Measurements from ENCODE around the gene MYO5B.

The MYO5B gene

DNA sequence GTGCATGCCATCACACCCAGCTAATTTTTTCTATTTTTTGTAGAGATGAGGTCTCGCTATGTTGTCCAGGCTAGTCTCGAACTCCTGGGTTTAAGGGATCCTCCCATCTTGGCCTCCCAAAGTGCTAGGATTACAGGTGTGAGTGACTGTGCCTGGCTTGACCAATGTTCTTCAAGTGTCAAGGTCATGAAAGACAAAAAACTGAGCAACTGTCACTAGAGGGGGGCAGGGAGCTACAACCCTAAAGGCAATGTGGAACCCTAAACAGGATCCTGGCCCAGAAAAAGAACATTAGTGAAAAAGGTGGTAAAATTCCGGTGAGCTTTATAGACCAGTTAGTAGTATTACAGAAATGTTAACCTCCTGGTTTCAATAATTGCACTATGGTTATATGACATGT, 7.3 kb downstream of the MYO5B start:
- no peak for DNase-seq

DNA sequence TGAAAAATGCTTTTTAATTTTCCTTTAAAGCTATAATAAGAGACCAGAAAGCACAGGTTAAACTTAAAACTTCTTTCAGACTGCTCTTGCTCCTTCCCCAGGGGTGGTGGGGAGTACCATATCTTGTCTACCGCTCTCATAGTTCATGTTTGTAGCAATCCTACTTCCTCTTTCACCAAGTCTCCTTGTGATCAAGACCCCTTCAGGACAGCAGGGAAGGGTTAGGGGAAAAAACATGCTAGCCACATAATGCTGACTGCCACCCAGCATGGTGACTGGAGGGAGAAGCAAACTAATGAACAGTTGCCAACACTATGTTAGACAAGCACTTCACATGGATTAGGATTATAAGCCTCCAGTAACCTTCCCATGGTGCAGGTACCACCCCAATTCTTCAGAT, 8.6 kb downstream of the MYO5B start:
- no peak for DNase-seq

DNA sequence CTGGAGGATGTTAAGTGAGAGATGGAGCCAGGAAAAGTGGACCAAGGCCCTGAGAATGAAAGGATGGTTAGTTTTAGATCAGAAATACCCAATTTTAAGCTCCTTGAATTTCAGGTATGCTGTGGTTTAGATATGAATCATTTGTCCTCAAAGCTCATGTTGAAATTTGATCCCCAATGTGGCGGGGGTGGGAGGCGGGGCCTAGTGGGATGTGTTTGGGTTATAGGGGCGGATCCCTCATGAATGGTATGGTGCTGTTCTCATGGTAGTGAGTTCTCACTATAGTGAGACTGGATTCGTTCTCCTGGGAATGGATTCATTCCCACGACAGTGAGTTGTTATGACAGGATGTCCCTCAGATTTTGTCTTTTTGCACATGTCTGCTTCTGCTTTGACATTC, 11.4 kb downstream of the MYO5B start:
- no peak for DNase-seq

- no peak for DNase-seq
These were observed 12.4 kb downstream of the MYO5B start for GRCh38 chr18:50182511-50182910.

DNA sequence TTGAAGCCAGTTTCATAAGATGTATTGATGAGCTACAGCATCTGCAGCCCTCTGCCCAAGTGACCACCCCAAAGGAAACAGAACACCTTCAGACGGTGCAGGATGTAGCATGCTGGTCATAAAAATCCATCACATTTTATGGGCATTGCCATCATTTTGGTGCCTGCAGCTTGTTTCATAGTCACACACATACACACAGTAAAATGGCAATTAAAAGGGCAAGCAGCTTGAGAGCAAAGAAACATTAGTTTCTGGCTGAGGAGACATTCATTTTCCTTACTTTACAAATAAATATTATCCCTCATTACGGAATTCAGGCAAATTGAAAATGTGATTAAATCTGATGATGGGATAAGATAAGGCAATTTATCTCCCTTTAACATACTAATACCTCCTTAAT, 13.4 kb downstream of the MYO5B start:
- DNase-seq, result no peak

DNA sequence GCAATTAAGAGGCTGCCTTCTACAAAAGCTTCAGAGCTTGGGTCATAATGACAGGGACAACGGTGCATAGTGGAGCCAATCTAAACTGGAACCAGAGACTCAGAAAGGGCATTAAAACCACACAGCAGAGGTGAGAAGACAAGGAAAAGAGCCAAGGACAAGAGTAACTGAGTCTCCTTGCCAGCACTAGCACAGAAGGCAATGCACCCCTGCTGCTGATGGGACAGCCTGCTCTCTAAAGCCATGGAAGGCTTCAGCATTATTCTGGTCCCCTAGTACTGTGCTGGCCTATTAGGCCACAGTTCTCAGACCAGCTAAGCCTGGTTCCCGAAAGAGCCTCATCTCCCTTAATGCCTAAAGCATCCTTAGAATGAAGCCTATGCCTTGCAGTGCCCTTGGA, 15.5 kb downstream of the MYO5B start:
- DNase-seq, result no peak

DNA sequence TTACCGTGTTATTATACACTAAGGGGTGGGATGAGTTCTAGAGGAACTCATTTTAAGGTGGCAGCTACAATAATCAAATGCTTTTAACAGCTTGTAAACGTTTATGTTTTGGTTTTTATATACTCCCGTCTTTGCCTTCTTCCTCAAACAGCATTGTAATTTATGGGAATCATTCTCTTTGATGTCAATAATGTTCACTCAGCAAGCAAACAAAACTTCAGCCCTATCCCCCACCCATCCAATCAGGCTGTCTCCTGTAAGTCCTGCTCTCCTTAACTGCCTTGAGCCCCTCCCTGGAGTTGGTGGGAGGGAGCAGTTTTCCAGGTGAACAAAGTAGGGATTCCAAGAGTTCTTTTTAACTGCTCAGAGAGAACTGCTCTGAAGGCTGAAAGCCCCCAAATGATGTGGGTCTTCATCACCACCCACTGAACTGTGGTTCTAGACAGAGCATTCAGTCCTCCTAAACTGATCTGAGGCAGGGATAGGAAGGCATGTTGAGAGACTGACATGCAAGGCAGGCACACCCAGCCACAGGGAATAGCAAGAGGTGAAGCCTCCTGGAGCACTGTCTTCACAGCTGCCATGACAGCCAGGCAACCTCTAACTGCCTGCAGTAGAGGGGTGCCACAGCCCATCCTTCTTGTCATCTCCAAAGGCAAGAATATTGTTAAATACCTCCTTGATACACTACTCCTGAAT, 17.5 kb downstream of the MYO5B start:
- DNase-seq, result no peak

GRCh38 chr18:50172367-50172766, 22.6 kb downstream of the MYO5B start:
- DNase-seq, result no peak

DNA sequence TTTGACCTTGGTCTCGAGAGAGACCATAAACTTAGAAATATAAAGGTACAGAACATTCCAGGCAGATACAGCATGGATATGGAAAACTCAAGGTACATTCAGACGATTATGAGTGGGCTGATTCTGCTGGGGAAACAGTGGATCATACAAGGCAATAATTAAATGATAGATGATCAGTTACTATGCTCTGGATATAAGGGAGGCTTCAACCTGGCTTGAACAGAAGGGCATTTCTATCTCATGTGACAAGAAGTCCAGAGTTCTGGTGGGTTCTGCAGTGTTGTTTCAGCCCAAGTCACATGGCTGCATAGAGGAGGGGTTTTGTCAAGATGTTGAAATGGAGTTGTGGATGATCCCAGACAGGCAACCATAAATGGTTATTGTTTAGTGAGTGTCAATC, 23.5 kb downstream of the MYO5B start:
- DNase-seq, result no peak

DNA sequence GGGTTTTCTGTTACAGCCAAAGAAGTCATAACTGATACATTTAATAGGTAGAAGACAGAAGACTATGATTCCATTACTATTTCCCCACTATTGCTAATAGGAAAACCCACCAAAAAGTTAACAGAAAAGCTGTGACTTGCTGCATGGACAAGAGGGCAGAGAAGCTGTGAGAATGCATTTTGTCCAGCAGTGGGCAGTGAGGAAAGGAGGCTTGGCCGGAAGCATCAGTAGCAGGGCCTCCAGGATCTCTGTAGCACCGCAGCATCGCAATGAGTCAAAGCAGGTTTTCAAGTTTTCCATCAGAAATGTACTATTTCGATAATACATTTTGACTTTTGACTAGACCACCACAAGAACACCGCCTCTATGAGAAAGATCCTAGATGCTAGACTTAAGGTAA, 24.9 kb downstream of the MYO5B start:
- DNase-seq, result no peak

DNA sequence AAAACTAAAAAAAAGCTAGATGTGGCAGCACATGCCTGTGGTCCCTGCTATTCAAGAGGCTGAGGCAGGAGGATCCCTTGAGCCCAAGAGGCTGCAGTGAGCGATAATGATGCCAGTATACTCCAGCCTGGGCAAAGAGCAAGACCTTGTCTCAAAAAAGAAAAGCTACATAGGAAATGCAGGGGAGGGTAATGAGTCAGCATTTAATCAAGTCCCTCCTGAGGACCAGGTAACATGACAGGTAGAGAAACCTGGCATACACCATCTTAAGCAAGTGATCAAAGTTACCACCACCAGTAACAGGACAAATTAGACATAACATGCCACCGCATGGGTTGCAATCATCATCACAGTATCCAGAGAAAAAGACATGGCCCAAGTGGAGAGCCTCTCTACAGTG, 25.8 kb downstream of the MYO5B start:
- DNase-seq, result no peak

DNA sequence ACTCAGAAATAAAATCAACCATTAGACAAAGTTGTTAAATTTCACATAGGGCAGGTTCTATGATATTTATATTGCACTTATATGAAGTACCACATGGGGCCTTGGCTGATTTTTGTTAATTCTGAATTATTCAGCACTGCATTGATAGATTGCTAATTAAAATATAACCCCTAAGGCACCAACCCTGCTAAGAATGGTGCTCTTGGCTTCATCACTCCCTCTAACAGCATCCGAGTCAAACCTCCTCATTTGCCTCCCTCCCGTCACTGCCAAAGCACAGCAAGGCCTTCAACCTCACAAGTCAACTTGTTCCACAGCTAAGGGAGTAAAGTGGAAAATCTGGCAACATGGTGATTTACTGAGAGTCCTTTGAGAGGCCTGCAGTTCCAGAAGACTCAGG, 27.0 kb downstream of the MYO5B start:
- no peak for DNase-seq

- DNase-seq, result no peak
These were observed 28.0 kb downstream of the MYO5B start for GRCh38 chr18:50166901-50167300.

GRCh38 chr18:50163505-50163904, 31.4 kb downstream of the MYO5B start:
- no peak for DNase-seq

DNA sequence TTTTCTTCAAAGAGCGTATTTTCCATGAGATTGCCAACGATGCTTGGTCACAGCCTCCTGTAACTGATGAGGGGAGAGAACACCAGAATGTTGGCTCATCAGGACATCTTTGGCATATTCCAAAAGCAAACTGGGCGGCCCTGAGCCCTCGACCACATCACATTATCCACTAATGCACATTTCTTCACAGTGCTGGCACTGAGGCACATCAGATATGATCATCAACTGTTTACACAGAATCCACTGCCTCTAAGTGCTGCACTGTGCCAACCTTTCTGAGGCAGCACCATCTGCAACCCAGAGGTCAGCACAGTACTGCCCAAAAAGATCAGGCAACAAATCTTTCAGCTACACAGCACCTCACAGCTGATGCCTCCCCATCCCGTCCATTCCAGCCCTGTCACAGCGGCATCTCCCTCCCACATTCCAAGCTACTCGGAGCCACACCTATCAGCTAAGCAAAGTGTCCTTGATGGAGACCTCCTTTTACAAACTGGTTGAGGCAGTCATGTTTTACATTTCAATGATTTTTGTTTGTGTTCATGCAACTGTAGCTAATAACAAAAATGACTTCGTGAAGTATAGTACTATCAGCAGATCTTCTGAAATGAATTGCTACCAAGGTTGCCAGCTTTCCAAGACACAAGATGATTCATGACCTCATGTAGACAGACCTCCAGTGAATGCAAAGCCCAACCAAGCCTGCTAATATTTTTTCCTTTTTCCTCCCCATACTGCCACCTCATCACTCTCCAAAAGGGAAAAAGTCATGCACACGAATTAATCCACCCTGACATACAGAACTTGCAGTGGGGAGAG, 32.3 kb downstream of the MYO5B start:
- DNase-seq, result peak; percentile 13

- DNase-seq, result no peak
These were observed 33.2 kb downstream of the MYO5B start for GRCh38 chr18:50161597-50162205.

DNA sequence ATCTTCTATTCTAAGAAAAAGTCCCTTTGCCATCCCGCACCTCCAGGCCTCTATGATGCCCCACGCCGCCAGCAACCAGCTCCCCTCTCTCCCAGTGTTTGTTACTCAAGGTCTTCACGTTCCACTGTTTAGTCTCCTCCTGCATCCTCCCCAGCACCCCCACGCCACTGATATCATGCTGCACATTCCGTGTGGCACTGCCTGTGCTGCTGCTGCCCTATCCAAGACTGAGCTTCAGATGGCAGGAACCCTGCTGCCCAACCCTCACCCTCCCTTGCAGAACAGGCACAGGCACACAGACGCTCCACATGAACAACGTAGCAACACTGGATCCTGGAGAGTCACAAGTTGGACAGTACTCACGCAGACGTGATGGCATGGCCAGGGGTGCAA, 35.3 kb downstream of the MYO5B start:
- peak; percentile 19 for DNase-seq

GRCh38 chr18:50158866-50159653, 35.9 kb downstream of the MYO5B start:
- DNase-seq, result peak; percentile 51

- no peak for DNase-seq
These were observed 39.5 kb downstream of the MYO5B start for GRCh38 chr18:50155406-50155805.

DNA sequence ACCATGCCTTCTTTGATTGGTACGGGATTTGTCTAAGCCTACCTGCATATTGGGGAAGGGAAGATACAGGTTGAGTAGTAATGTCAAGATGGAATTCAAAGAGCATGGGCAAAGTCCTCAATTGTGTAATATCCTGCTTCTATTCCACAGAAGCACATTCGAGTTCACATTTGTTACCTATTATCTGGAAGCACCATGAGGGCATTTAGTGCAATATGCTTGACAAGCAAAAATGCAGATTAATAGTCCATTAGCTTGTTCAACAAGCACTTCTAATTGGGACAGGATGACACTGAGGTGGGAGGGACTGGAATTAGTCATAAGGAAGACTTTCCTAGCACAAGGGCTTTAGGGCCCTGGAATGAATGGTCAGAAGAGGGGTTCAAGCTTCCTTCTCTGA, 40.5 kb downstream of the MYO5B start:
- no peak for DNase-seq

GRCh38 chr18:50152900-50153299, 42.0 kb downstream of the MYO5B start:
- no peak for DNase-seq

DNA sequence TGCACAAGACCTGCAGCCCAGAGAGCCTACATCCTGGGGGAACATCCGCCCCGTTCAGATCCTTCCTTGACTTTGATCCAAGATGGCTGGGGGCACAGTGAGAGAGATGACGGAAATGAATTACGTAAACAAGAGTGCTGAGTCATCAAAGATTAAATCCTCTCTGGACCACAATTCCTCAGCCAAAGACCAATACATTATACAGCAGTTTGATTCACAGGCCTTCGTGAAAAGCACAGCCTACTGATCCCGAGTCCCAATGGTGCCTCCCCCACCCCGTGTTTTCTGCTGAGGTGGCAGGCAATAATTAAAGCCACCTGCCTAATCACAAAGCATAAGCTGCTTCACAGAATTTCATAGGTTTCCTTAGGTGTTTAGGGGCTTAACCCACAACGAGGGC, 43.0 kb downstream of the MYO5B start:
- no peak for DNase-seq

DNA sequence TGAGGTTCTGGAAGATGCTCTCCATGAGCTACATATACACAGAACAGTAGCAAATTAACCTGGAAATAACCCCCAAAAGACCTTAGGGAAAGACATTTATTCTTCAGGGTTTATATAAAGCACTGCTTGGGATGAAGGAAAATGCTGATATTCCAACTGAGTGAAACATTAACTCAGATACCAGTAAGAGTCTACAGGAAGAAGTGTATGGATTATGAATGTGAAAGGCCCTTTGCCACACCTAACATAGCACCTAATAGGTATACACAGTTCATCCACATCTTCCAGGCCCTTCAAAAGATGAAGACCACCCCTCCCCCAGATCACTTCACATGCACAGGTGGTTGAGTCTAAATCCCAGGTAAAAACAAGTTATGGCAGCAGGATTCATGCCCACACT, 50.4 kb downstream of the MYO5B start:
- DNase-seq, result no peak

Measured in retina (tissue), 1 donor.